ENCODE data around the gene SAMMSON.

The SAMMSON gene

DNA sequence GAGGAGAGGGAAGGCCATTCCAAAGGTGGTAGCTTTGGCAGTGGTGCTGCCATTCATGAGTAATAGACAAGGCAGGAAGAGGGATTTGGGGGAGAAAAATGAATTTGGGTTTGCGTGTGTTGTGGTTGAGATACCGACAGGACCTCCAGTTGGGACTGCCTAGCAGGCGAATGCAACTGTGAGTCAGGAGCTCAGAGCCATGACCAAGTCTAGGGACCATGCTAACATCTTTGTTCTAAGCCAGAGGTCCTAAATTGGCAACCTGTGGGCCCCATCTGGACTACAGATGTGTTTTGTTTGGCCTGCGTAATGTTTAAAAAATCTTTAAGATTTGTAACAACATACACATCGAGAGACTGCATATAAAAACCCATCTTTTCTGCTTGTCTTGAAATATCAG, 61.6 kb downstream of the SAMMSON start:
- 89 to 95% methylated on average over 4 of the region's 5 CpGs for WGBS, 2 experiments (ENCODE audit: insufficient coverage in 2 of 2)
- H3K4me3 ChIP-seq (ENCODE audit: extremely low read depth, insufficient read depth, low read length, poor library complexity, severe bottlenecking): no peak overlapping the region
- H3K27ac ChIP-seq (ENCODE audit: low read depth, low read length, severe bottlenecking): no peak overlapping the region
- no peaks in the 10 kb centered on the region for H3K9me3 ChIP-seq (ENCODE audit: control insufficient read depth, low read length)
- no peaks in the 10 kb centered on the region for H3K36me3 ChIP-seq (ENCODE audit: control insufficient read depth, insufficient read depth, low read length)
- H3K4me1 ChIP-seq (ENCODE audit: control insufficient read depth, insufficient read depth, low read length, poor library complexity, severe bottlenecking): peaks cover 7% of the 10 kb centered on the region

DNA sequence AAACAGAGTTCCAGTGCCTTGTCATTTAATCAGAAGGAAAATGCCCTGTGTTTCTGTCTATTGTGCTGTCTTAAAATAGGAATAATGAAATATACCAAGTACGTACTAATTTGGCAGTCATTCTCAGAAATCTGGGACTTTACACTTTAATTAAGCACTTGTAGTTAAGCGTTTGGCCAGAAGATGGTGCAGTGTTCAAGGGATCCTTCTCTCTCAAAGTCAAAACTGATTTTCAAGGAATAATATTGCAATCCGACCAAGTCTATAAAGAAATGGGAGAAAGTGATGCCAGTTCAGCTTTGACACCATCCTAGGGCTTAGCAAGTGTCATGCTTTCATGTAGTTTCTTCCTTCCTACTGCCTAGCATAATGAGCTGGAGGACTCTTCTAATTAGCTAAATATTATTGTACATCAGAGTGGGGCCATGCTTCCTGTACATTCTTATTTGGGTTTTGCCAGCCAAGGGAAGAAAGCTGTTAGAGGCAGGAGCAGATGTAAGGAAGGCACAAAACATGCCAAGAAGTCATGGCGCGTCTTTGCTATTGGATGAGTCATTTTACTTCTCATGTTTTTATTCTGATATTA, 64.8 kb downstream of the SAMMSON start:
- no peak overlapping the region for H3K4me3 ChIP-seq (ENCODE audit: extremely low read depth, insufficient read depth, low read length, poor library complexity, severe bottlenecking)
- no peak overlapping the region for H3K27ac ChIP-seq (ENCODE audit: low read depth, low read length, severe bottlenecking)
- H3K36me3 ChIP-seq (ENCODE audit: control insufficient read depth, insufficient read depth, low read length): no peaks in the 10 kb centered on the region
- H3K4me1 ChIP-seq (ENCODE audit: control insufficient read depth, insufficient read depth, low read length, poor library complexity, severe bottlenecking): no peaks in the 10 kb centered on the region
- 71% methylated on average over 4 of the region's 5 CpGs; no CpG with 5 or more reads in 1 of the 2 experiments for WGBS, 2 experiments (ENCODE audit: insufficient coverage in 2 of 2)
- H3K9me3 ChIP-seq (ENCODE audit: control insufficient read depth, low read length): no peaks in the 10 kb centered on the region

DNA sequence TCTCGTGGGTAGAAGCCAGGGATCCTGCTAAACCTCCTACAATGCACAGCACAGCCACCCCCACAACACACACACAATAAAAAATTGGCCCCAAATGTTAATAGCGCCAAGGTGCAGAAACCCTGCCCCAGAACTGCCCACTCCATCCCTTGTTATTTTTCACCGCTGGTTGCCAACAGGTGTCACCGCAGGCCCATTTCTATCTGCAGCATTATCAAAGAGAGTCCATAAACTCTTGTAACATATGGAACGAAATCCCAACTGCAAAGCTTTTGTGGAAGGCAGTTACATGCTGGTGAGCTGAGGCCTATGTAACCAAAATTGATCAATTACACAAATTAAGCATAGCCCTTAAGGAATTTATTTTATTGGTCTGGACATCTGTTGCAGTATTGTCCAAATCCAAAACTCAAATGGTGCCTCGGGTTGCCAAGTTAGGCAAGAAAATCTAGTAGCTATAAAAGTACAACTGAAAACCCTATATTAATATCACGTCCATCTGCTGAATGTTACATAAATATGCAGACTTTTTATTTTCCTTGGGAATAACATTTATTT, 66.2 kb downstream of the SAMMSON start:
- Histone ChIP-seq H3K9me3 (ENCODE audit: control insufficient read depth, low read length) (no peaks in the 10 kb centered on the region), H3K4me3 (ENCODE audit: extremely low read depth, insufficient read depth, low read length, poor library complexity, severe bottlenecking) (no peak overlapping the region), H3K4me1 (ENCODE audit: control insufficient read depth, insufficient read depth, low read length, poor library complexity, severe bottlenecking) (no peaks in the 10 kb centered on the region), H3K36me3 (ENCODE audit: control insufficient read depth, insufficient read depth, low read length) (no peaks in the 10 kb centered on the region), H3K27ac (ENCODE audit: low read depth, low read length, severe bottlenecking) (no peak overlapping the region)
- 30 to 83% methylated on average over 2 of the region's 7 CpGs for WGBS, 2 experiments (ENCODE audit: insufficient coverage in 2 of 2)

DNA sequence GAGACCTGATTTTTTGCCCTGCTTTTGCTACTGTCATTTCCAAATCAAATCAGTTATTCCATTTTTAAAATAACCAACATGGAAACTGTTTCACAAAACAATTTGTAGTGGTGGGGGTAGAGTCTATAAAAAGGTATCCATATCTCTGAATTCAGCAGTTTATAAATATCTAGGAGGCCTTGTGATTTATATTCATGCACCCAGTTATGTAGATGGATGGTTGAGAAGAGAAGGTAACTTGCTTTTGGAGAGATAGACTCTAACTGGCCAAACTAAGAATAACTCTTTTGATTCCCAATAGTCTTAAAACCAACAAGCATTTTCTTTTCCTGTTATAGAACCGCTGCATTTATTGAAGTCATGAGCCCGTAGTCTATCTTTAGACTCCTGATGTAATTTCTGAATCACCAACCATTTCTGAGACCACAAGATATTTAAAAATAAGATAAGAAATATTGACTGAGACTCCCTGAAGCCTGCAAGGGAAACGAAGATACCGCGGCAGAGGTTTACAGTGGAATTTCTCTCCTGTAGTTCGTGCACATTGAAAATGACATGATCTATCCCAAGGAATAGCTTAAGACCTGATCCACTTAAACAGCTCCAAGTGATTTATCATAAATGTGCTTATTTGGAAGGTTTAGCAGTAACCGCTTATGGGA, 68.5 kb downstream of the SAMMSON start:
- H3K4me1 ChIP-seq (ENCODE audit: control insufficient read depth, insufficient read depth, low read length, poor library complexity, severe bottlenecking): no peaks in the 10 kb centered on the region
- no peaks in the 10 kb centered on the region for H3K9me3 ChIP-seq (ENCODE audit: control insufficient read depth, low read length)
- 87 to 100% methylated on average over 4 of the region's 7 CpGs for WGBS, 2 experiments (ENCODE audit: insufficient coverage in 2 of 2)
- no peaks in the 10 kb centered on the region for H3K36me3 ChIP-seq (ENCODE audit: control insufficient read depth, insufficient read depth, low read length)
- H3K4me3 ChIP-seq (ENCODE audit: extremely low read depth, insufficient read depth, low read length, poor library complexity, severe bottlenecking): no peak overlapping the region
- H3K27ac ChIP-seq (ENCODE audit: low read depth, low read length, severe bottlenecking): no peak overlapping the region

DNA sequence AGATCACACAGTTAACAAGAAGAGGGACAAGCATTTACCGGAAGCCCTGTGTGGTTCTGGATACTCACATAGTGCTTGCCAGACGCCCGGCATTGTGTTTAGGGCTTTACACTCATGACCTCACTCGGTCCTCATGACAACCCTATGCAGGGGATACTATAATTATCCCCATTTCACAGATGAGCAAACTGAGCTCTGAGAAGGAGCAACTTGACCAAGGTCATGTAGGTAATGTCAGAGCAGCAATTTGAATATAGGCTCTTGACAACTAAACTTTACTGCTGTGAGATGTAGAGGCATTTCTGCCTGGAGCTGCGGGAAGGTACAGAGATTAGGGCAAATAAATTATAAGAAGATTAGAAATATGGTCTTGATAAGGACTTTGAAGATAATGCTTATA, 70.0 kb downstream of the SAMMSON start:
- Histone ChIP-seq H3K27ac (ENCODE audit: low read depth, low read length, severe bottlenecking) (no peak overlapping the region), H3K9me3 (ENCODE audit: control insufficient read depth, low read length) (no peaks in the 10 kb centered on the region), H3K4me1 (ENCODE audit: control insufficient read depth, insufficient read depth, low read length, poor library complexity, severe bottlenecking) (no peaks in the 10 kb centered on the region), H3K4me3 (ENCODE audit: extremely low read depth, insufficient read depth, low read length, poor library complexity, severe bottlenecking) (no peak overlapping the region), H3K36me3 (ENCODE audit: control insufficient read depth, insufficient read depth, low read length) (no peaks in the 10 kb centered on the region)
- WGBS, 2 experiments (ENCODE audit: insufficient coverage in 2 of 2): 80 to 100% methylated on average over 1 of the region's 5 CpGs

DNA sequence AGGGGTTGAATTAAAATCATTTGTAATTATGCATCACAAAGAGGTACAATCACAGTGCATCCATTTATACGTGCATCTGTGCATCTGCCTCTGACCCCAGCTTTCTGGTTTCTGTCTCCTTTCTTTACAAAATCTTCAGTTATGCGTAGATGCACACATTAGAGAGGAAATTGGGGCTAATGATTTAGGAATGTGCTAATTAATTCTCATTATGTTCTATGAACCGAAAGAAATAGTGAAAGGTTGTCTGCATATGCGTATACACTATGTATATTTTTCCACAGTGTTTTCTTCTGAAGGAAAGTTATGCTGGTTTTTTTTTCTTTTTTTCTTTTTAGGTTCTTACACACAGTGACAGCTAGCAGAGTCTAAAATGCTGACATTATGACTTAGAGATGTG, 71.6 kb downstream of the SAMMSON start:
- H3K9me3 ChIP-seq (ENCODE audit: control insufficient read depth, low read length): no peaks in the 10 kb centered on the region
- H3K36me3 ChIP-seq (ENCODE audit: control insufficient read depth, insufficient read depth, low read length): no peaks in the 10 kb centered on the region
- H3K4me1 ChIP-seq (ENCODE audit: control insufficient read depth, insufficient read depth, low read length, poor library complexity, severe bottlenecking): no peaks in the 10 kb centered on the region
- H3K4me3 ChIP-seq (ENCODE audit: extremely low read depth, insufficient read depth, low read length, poor library complexity, severe bottlenecking): no peak overlapping the region
- no peak overlapping the region for H3K27ac ChIP-seq (ENCODE audit: low read depth, low read length, severe bottlenecking)
- 60% methylated on average over 1 of the region's 4 CpGs; no CpG with 5 or more reads in 1 of the 2 experiments for WGBS, 2 experiments (ENCODE audit: insufficient coverage in 2 of 2)

DNA sequence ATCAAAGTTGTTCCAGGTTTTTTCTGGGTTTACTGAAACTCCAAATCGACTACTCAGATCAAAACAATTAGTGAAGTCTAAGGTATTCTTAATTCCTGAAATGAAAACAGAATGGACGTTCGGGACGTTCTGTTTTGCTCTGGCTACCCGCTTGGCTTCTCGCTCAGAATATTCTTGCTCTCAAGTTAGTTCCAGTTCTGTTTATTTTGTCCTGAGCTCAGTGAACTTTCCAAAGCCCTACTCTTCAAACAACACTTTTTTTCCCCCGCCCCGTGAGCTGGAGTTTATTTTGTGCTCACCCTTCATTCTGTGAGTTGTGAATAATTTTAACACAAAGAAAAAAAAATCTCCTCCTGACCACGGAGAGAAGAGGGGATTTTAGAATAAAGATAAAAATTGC, 72.6 kb downstream of the SAMMSON start:
- no peaks in the 10 kb centered on the region for H3K4me1 ChIP-seq (ENCODE audit: control insufficient read depth, insufficient read depth, low read length, poor library complexity, severe bottlenecking)
- WGBS, 2 experiments (ENCODE audit: insufficient coverage in 2 of 2): 28 to 38% methylated on average over 5 of the region's 9 CpGs
- H3K27ac ChIP-seq (ENCODE audit: low read depth, low read length, severe bottlenecking): peak overlapping the region; percentile 13
- peak overlapping the region; percentile 21 for H3K4me3 ChIP-seq (ENCODE audit: extremely low read depth, insufficient read depth, low read length, poor library complexity, severe bottlenecking)
- H3K36me3 ChIP-seq (ENCODE audit: control insufficient read depth, insufficient read depth, low read length): no peaks in the 10 kb centered on the region
- H3K9me3 ChIP-seq (ENCODE audit: control insufficient read depth, low read length): no peaks in the 10 kb centered on the region

DNA sequence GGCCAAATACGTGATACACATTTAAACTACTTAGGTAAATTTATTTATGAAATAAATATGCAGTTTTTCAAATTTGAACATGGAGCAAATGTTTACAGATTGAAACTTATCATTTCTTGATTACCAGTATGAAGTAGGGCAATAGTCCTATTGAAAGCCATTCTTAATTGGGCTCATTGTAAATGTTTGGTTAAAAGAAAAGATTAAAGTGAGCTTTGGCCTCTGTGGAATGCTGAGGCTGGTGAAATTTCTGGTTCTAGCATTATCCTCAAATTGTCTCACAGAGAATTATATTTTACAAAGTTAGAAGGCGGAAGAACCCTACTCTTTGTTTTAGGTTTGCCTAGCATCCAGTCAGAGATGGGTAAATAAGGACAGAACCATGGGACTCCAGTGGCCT, 73.2 kb downstream of the SAMMSON start:
- Histone ChIP-seq H3K36me3 (ENCODE audit: control insufficient read depth, insufficient read depth, low read length) (no peaks in the 10 kb centered on the region), H3K4me3 (ENCODE audit: extremely low read depth, insufficient read depth, low read length, poor library complexity, severe bottlenecking) (no peak overlapping the region), H3K27ac (ENCODE audit: low read depth, low read length, severe bottlenecking) (no peak overlapping the region), H3K9me3 (ENCODE audit: control insufficient read depth, low read length) (peaks cover 2% of the 10 kb centered on the region), H3K4me1 (ENCODE audit: control insufficient read depth, insufficient read depth, low read length, poor library complexity, severe bottlenecking) (no peaks in the 10 kb centered on the region)
- WGBS, 2 experiments (ENCODE audit: insufficient coverage in 2 of 2): no CpG with 5 or more reads among the region's 2 CpGs

DNA sequence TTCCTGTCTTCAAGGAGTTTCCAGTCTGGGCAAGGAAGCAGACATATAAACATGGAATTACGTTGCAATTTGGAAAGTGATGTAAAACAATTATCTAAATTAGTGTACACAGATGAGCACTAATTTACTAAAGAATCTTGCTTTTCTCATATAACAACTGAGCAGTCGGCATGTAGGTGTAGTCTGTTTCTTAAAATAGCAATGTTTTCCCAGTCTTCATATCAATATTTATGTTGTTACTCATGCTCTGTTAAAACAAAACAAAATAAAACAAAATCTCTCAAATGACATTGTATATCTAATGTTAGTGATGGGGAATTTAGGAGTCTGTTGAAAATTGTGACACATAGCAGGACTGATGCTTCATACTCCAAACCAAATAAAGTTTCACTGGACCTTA, 75.6 kb downstream of the SAMMSON start:
- Histone ChIP-seq H3K36me3 (ENCODE audit: control insufficient read depth, insufficient read depth, low read length) (no peaks in the 10 kb centered on the region), H3K4me3 (ENCODE audit: extremely low read depth, insufficient read depth, low read length, poor library complexity, severe bottlenecking) (no peak overlapping the region), H3K27ac (ENCODE audit: low read depth, low read length, severe bottlenecking) (no peak overlapping the region), H3K4me1 (ENCODE audit: control insufficient read depth, insufficient read depth, low read length, poor library complexity, severe bottlenecking) (no peaks in the 10 kb centered on the region), H3K9me3 (ENCODE audit: control insufficient read depth, low read length) (peaks cover 5% of the 10 kb centered on the region)
- WGBS, 2 experiments (ENCODE audit: insufficient coverage in 2 of 2): no CpG with 5 or more reads among the region's 2 CpGs

DNA sequence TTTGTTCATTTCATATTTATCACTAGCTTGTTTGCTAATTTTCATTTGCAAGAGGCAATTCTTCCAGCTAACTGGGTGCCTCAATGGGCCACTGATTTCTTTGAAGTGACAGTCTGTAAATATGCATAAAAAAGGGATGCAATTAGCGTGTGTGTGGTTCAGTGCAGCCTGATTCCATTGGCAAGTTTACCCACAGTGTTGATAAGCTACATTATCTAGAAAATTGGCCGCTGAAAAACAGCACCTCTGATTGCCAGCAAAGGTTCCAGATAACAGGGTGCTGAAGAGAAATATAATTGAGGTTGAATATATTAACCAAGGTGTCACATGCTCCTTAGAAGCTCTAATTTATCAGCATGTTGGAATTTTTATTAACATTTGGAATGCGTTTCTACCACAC, 76.9 kb downstream of the SAMMSON start:
- Histone ChIP-seq H3K27ac (ENCODE audit: low read depth, low read length, severe bottlenecking) (no peak overlapping the region), H3K4me3 (ENCODE audit: extremely low read depth, insufficient read depth, low read length, poor library complexity, severe bottlenecking) (no peak overlapping the region), H3K4me1 (ENCODE audit: control insufficient read depth, insufficient read depth, low read length, poor library complexity, severe bottlenecking) (no peaks in the 10 kb centered on the region), H3K9me3 (ENCODE audit: control insufficient read depth, low read length) (peaks cover 5% of the 10 kb centered on the region), H3K36me3 (ENCODE audit: control insufficient read depth, insufficient read depth, low read length) (no peaks in the 10 kb centered on the region)
- WGBS, 2 experiments (ENCODE audit: insufficient coverage in 2 of 2): 18 to 20% methylated on average over 1 to 2 of the region's 3 CpGs

DNA sequence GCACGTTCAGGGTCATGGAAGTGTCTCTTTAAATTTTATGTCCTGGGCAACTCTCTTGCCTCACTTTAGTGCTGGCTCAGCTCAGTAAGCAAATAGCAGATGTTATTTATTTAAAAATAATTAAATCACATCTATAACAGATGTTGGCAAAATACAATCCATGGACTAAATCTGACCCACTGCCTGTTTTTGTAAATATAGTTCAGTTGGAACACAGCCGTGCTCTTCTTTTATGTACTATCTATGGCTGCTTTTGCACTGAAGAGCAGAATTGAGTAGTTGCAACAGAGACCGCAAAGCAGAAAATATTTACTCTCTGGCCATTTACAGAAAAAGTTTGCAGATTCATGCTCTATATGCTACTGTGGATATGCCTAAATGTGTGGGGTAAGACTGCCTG, 79.2 kb downstream of the SAMMSON start:
- H3K36me3 ChIP-seq (ENCODE audit: control insufficient read depth, insufficient read depth, low read length): no peaks in the 10 kb centered on the region
- WGBS, 2 experiments (ENCODE audit: insufficient coverage in 2 of 2): 92% methylated on average over 3 of the region's 3 CpGs; no CpG with 5 or more reads in 1 of the 2 experiments
- no peak overlapping the region for H3K27ac ChIP-seq (ENCODE audit: low read depth, low read length, severe bottlenecking)
- peaks cover 5% of the 10 kb centered on the region for H3K9me3 ChIP-seq (ENCODE audit: control insufficient read depth, low read length)
- no peak overlapping the region for H3K4me3 ChIP-seq (ENCODE audit: extremely low read depth, insufficient read depth, low read length, poor library complexity, severe bottlenecking)
- H3K4me1 ChIP-seq (ENCODE audit: control insufficient read depth, insufficient read depth, low read length, poor library complexity, severe bottlenecking): no peaks in the 10 kb centered on the region

Measured in mesodermal cell (in vitro differentiated cells).